GM21390 (cell line): ENCODE measurements around the gene ZNF287.
"Not testable (repeated sequence)": the region's sequence is repeated elsewhere in the genome, so short reads cannot be mapped to it uniquely, and the experiment has no call there.

Experiments used
- ATAC-seq: cut with Tn5 transposase; IDR thresholded peaks from one replicate; pipeline ENCODE4 v1.9.1; 2021; ENCODE audit not compliant: unreplicated experiment

The ZNF287 gene

GRCh38 chr17:16568541-16569357, at the start of gene ZNF287:
TSS of gene ZNF287 (minus strand) at chr17:16569204. CDS start at chr17:16567731, 1,473 bp downstream.
- ATAC-seq: peak; percentile 90

- no peak for ATAC-seq
Observed at GRCh38 chr17:16617481-16618060, 48.6 kb upstream of the ZNF287 start.

GRCh38 chr17:16599537-16599936, 30.5 kb upstream of the ZNF287 start:
- ATAC-seq: no peak

GRCh38 chr17:16593356-16594102, 24.5 kb upstream of the ZNF287 start:
- ATAC-seq: no peak

GRCh38 chr17:16589097-16589969, 20.3 kb upstream of the ZNF287 start:
- peak; percentile 79 for ATAC-seq

- ATAC-seq: no peak
Observed at GRCh38 chr17:16585796-16586195, 16.8 kb upstream of the ZNF287 start.

- peak; percentile 39 for ATAC-seq
Observed at GRCh38 chr17:16584273-16584995, 15.4 kb upstream of the ZNF287 start.

- no peak for ATAC-seq
Observed at GRCh38 chr17:16583781-16584180, 14.8 kb upstream of the ZNF287 start.

- ATAC-seq: no peak
Observed at GRCh38 chr17:16573466-16573865, 4.5 kb upstream of the ZNF287 start.

GRCh38 chr17:16569358-16569712, 331 bp upstream of the ZNF287 start:
- peak; percentile 32 for ATAC-seq

GRCh38 chr17:16552637-16553045, 16.4 kb downstream of the ZNF287 start:
- ATAC-seq: no peak

- ATAC-seq: no peak
Observed at GRCh38 chr17:16551878-16552636, 16.9 kb downstream of the ZNF287 start.

GRCh38 chr17:16537130-16537458, 31.9 kb downstream of the ZNF287 start:
- ATAC-seq: no peak

GRCh38 chr17:16534236-16534635, 34.8 kb downstream of the ZNF287 start:
- ATAC-seq: no peak

GRCh38 chr17:16529906-16530305, 39.1 kb downstream of the ZNF287 start:
- no peak for ATAC-seq

- ATAC-seq: no peak
Observed at GRCh38 chr17:16527298-16527697, 41.7 kb downstream of the ZNF287 start.

GRCh38 chr17:16525556-16525955, 43.4 kb downstream of the ZNF287 start:
- not testable (repeated sequence) for ATAC-seq

- ATAC-seq: no peak
Observed at GRCh38 chr17:16521070-16521727, 47.8 kb downstream of the ZNF287 start.

GRCh38 chr17:16519021-16519420, 50.0 kb downstream of the ZNF287 start:
- ATAC-seq: no peak
